SK-N-SH (cell line): Measurements from ENCODE around the gene PHF12. TPM values are rescaled to one million over a fixed set of nuclear protein-coding genes. Genes with fewer than 3 reads are reported as not detected.

ENCODE experiments used
- CTCF ChIA-PET: fragments of 300-600, 350-600 bp; formaldehyde crosslinking; extraction: SDS; loops from one replicate; lab custom pipeline; 2021; lab: Yijun Ruan, JAX
- POLR2A ChIA-PET: fragments of 350-600 bp; sonication (Branson Sonifier 250); formaldehyde crosslinking; extraction: SDS; loops from one replicate; lab custom pipeline; 2020; ENCODE audit warnings: antibody characterized with exemption, inconsistent platforms; lab: Yijun Ruan, JAX
- DNase-seq: peaks from one replicate; pipeline ENCODE4 v3.0.0; 2012
- H2AFZ ChIP-seq: fragments of 200-600 bp; sonication (generic); 2 replicates; pipeline ENCODE4 v1.8.1; 2016; ENCODE audit warnings: antibody characterized with exemption, mild to moderate bottlenecking, low read depth
- H3F3A ChIP-seq: fragments of 200-600 bp; sonication (generic); replicated peaks from 2 replicates; pipeline ENCODE3; 2016; ENCODE audit warnings: antibody characterized with exemption, mild to moderate bottlenecking; ENCODE audit not compliant: insufficient read depth
- H3K27ac ChIP-seq, 2 experiments: fragments of 200-500 bp in 1 of 2; fragments of 200-600 bp in 1 of 2; sonication (Bioruptor generic) in 1 of 2; sonication (generic), shearing (Covaris generic) in 1 of 2; 2 replicates each; pipeline versions ENCODE4 v1.5.1 to v1.6.1; 2014 to 2016; ENCODE audit warnings: low read depth in 2 of 2, inconsistent platforms in 1 of 2, low read length in 1 of 2, mild to moderate bottlenecking in 1 of 2, mixed read lengths in 1 of 2
- H3K27me3 ChIP-seq: fragments of 200-600 bp; sonication (generic), shearing (Covaris generic); 2 replicates; pipeline ENCODE4 v1.6.1; 2016; ENCODE audit warnings: mixed run types; ENCODE audit not compliant: insufficient read depth
- H3K36me3 ChIP-seq, 2 experiments: fragments of 200-500 bp in 1 of 2; fragments of 200-600 bp in 1 of 2; sonication (Bioruptor generic) in 1 of 2; sonication (generic) in 1 of 2; replicated peaks in 1 of 2; 2 replicates each; pipeline versions ENCODE3 to v1.5.1; 2014 to 2016; ENCODE audit warnings: low read length in 1 of 2, mild to moderate bottlenecking in 1 of 2; ENCODE audit not compliant: insufficient read depth in 2 of 2, control insufficient read depth in 1 of 2
- H3K4me1 ChIP-seq, 2 experiments: fragments of 200-500 bp in 1 of 2; fragments of 200-600 bp in 1 of 2; sonication (Bioruptor generic) in 1 of 2; sonication (generic), shearing (Covaris generic) in 1 of 2; 2 replicates each; pipeline versions ENCODE4 v1.5.1 to v1.6.1; 2014 to 2016; ENCODE audit warnings: low read depth in 1 of 2, low read length in 1 of 2, mixed run types in 1 of 2; ENCODE audit not compliant: insufficient read depth in 2 of 2, control insufficient read depth in 1 of 2
- H3K4me2 ChIP-seq: fragments of 200-600 bp; sonication (generic), shearing (Covaris generic); 2 replicates; pipeline ENCODE4 v1.6.1; 2017; ENCODE audit warnings: mixed run types
- H3K4me3 ChIP-seq, 2 experiments: fragments of 200-500 bp in 1 of 2; fragments of 200-600 bp in 1 of 2; sonication (Bioruptor generic) in 1 of 2; sonication (generic), shearing (Covaris generic) in 1 of 2; 2 replicates each; pipeline versions ENCODE4 v1.5.1 to v1.8.1; 2014 to 2016; ENCODE audit warnings: low read depth in 2 of 2, inconsistent platforms in 1 of 2, low read length in 1 of 2, mild to moderate bottlenecking in 1 of 2, mixed read lengths in 1 of 2, moderate library complexity in 1 of 2
- H3K79me2 ChIP-seq: fragments of 200-600 bp; sonication (generic); 2 replicates; pipeline ENCODE4 v1.8.1; 2017; ENCODE audit warnings: mild to moderate bottlenecking; ENCODE audit not compliant: insufficient read depth
- H3K9ac ChIP-seq: fragments of 200-600 bp; sonication (generic); 2 replicates; pipeline ENCODE4 v1.6.1; 2017; ENCODE audit warnings: mixed run types
- H3K9me2 ChIP-seq: fragments of 200-600 bp; sonication (generic); 2 replicates; pipeline ENCODE4 v1.6.1; 2017; ENCODE audit warnings: mixed run types
- H3K9me3 ChIP-seq: fragments of 200-600 bp; sonication (generic); 2 replicates; pipeline ENCODE4 v1.6.1; 2017; ENCODE audit warnings: mixed run types, mild to moderate bottlenecking, moderate library complexity
- H4K20me1 ChIP-seq: fragments of 200-600 bp; sonication (generic); 2 replicates; pipeline ENCODE4 v1.6.1; 2017; ENCODE audit warnings: mild to moderate bottlenecking, mixed run types; ENCODE audit not compliant: insufficient read depth
- CHD2 ChIP-seq: fragments of 150-350 bp; IDR thresholded peaks from 2 replicates; pipeline ENCODE4 v1.6.1; 2018; ENCODE audit warnings: low read length; ENCODE audit not compliant: partially characterized antibody
- ELF1 ChIP-seq: IDR thresholded peaks from 2 replicates; pipeline ENCODE4 v1.4.0; 2012
- EP300 ChIP-seq, 2 experiments: IDR thresholded peaks; 2 replicates each; pipeline versions ENCODE4 v1.4.0 to v1.6.1; 2012; ENCODE audit warnings: borderline replicate concordance in 1 of 2, low read depth in 1 of 2, low read length in 1 of 2
- EZH2phosphoT487 ChIP-seq: fragments of 200-600 bp; sonication (generic); IDR thresholded peaks from 2 replicates; pipeline ENCODE4 v1.6.1; 2017; ENCODE audit warnings: low read depth, mixed run types, mild to moderate bottlenecking, antibody characterized with exemption, moderate library complexity, borderline replicate concordance
- FOXJ3 ChIP-seq: sonication (generic); formaldehyde crosslinking; IDR thresholded peaks from 2 replicates; pipeline ENCODE4 v1.5.1; 2020; ENCODE audit warnings: mild to moderate bottlenecking, missing genetic modification reagents
- FOXM1 ChIP-seq: IDR thresholded peaks from 2 replicates; pipeline ENCODE4 v1.4.0; 2012; ENCODE audit warnings: low read depth, mild to moderate bottlenecking
- IRF3 ChIP-seq: fragments of 150-350 bp; IDR thresholded peaks from 2 replicates; pipeline ENCODE4 v1.6.1; 2016; ENCODE audit warnings: mild to moderate bottlenecking, low read depth, low read length
- MAX ChIP-seq: IDR thresholded peaks from 2 replicates; pipeline ENCODE4 v1.4.0; 2012; ENCODE audit warnings: low read depth
- MEF2A ChIP-seq: IDR thresholded peaks from 2 replicates; pipeline ENCODE4 v1.4.0; 2012; ENCODE audit warnings: low read depth, borderline replicate concordance
- MXI1 ChIP-seq: IDR thresholded peaks from 2 replicates; pipeline ENCODE4 v1.6.1; 2012; ENCODE audit warnings: mild to moderate bottlenecking, low read depth, low read length, improper control_type of control experiment
- POLR2AphosphoS5 ChIP-seq: IDR thresholded peaks from 2 replicates; pipeline ENCODE4 v1.6.1; 2012; ENCODE audit warnings: low read depth, low read length
- RCOR1 ChIP-seq: fragments of 150-350 bp; IDR thresholded peaks from 2 replicates; pipeline ENCODE4 v1.6.1; 2017; ENCODE audit warnings: antibody characterized with exemption, low read length
- RXRA ChIP-seq: IDR thresholded peaks from 2 replicates; pipeline ENCODE4 v1.4.0; 2012; ENCODE audit warnings: low read depth, mild to moderate bottlenecking, borderline replicate concordance
- SMC3 ChIP-seq: IDR thresholded peaks from 2 replicates; pipeline ENCODE4 v1.6.1; 2012; ENCODE audit warnings: low read depth, low read length, improper control_type of control experiment
- TCF12 ChIP-seq: IDR thresholded peaks from 2 replicates; pipeline ENCODE4 v1.4.0; 2012
- TEAD4 ChIP-seq: IDR thresholded peaks from 2 replicates; pipeline ENCODE4 v1.4.0; 2012; ENCODE audit warnings: mild to moderate bottlenecking, borderline replicate concordance; ENCODE audit not compliant: insufficient read depth
- YY1 ChIP-seq: IDR thresholded peaks from 2 replicates; pipeline ENCODE4 v1.4.0; 2012; ENCODE audit warnings: low read depth, mild to moderate bottlenecking
- ZBTB33 ChIP-seq: IDR thresholded peaks from 2 replicates; pipeline ENCODE4 v1.4.0; 2012; ENCODE audit warnings: low read depth, borderline replicate concordance
- WGBS: methylation state at CpG from one replicate; pipeline ENCODE4 v1.1.6; 2017; ENCODE audit warnings: low lambda C conversion rate; 5-methylcytosine and 5-hydroxymethylcytosine counted together
- polyA plus RNA-seq, 3 experiments: library from polyadenylated mRNA; depleted of rRNA; stranded (reverse); fragments of >200 nt; gene quantifications; 2 replicates each; pipeline ENCODE4 v1.2.3, GENCODE V29; 2012
- TF ChIP-seq, protein P1 (sequence below): fragments of 200-600 bp; sonication (generic); IDR thresholded peaks from 2 replicates; pipeline ENCODE4 v1.6.1; 2017; ENCODE audit warnings: antibody characterized with exemption, mild to moderate bottlenecking, moderate library complexity
- TF ChIP-seq, protein P2 (sequence below): fragments of 150-350 bp; IDR thresholded peaks from 2 replicates; pipeline ENCODE4 v1.6.1; 2017; ENCODE audit warnings: antibody characterized with exemption, low read length, low read depth, borderline replicate concordance

Gene PHF12
- polyA plus RNA-seq, 1 of the 3 experiments (the other 2 are of a cell fraction), result 24.0 TPM

DNA sequence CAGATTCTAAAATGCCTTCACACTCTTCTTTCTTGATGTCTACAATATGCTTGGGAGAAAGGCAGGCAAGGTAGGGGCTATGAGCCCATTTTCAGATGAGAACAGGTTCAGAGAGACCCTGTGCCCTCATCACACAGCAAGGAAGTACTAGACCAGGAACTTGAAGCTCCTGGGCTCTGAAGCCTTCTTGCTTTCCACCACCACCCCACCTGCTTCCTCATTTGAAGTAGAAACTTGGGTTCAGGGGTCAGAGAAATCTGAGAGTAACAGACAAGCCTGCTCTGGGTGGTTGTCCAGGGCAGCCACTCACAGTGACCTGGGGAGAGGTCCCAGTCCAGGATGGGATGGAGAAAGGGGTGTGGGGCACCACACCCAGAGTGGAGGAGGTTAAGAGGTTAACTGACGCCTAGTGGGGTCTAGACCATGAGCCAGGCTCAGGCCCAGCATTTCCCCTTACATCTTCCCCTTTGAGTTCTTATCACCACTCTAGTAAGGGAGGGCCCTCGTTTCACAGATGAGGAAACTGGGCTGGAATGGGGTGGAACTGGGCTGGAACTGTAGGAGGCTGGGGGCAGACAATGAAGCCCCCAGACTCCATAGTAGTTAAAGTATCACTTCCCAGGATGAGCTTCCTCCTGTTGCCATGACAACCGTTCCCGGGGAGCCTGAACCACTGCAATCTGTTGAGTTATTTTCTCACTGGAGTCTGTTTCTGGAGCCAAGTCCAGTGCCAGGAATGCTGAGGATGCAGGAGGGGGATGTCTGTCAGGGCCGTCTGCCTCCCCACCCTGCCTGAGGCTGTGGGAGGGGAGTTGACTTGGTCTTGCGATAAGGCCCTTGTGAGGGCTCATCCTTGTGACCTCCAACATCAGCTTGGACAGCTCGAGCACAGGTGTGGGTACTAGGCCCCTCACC lies 16.2 kb upstream of the PHF12 start:
- no peak for DNase-seq
- TF ChIP-seq CHD2 (no peak), IRF3 (no peak), RCOR1 (no peak), YY1 (no peak), RXRA (no peak), FOXJ3 (CRISPR knock-in tag) (no peak), MEF2A (no peak), SMC3 (no peak), TCF12 (no peak), ELF1 (no peak), ZBTB33 (no peak), MAX (no peak), EZH2phosphoT487 (no peak), MXI1 (no peak), TEAD4 (no peak), FOXM1 (no peak), POLR2AphosphoS5 (no peak), EP300 (IDR thresholded peaks at IDR 0.05; ENCODE audit: borderline replicate concordance in 1 of 2, low read depth in 1 of 2, low read length in 1 of 2) (no peak)
- TF ChIP-seq, protein P1, sequence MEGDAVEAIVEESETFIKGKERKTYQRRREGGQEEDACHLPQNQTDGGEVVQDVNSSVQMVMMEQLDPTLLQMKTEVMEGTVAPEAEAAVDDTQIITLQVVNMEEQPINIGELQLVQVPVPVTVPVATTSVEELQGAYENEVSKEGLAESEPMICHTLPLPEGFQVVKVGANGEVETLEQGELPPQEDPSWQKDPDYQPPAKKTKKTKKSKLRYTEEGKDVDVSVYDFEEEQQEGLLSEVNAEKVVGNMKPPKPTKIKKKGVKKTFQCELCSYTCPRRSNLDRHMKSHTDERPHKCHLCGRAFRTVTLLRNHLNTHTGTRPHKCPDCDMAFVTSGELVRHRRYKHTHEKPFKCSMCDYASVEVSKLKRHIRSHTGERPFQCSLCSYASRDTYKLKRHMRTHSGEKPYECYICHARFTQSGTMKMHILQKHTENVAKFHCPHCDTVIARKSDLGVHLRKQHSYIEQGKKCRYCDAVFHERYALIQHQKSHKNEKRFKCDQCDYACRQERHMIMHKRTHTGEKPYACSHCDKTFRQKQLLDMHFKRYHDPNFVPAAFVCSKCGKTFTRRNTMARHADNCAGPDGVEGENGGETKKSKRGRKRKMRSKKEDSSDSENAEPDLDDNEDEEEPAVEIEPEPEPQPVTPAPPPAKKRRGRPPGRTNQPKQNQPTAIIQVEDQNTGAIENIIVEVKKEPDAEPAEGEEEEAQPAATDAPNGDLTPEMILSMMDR, result no peak
- TF ChIP-seq, protein P2, sequence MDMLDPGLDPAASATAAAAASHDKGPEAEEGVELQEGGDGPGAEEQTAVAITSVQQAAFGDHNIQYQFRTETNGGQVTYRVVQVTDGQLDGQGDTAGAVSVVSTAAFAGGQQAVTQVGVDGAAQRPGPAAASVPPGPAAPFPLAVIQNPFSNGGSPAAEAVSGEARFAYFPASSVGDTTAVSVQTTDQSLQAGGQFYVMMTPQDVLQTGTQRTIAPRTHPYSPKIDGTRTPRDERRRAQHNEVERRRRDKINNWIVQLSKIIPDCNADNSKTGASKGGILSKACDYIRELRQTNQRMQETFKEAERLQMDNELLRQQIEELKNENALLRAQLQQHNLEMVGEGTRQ, result no peak
- Histone ChIP-seq H3K4me1 (peaks cover 0 to 37% of the 10 kb centered on the region in 2 experiments; a peak in 3 of 4 replicates), H2AFZ (no peak overlapping the region), H3F3A (no peaks in the 10 kb centered on the region), H3K36me3 (no peaks in the 10 kb centered on the region), H3K79me2 (no peaks in the 10 kb centered on the region), H3K9ac (no peak overlapping the region), H3K9me3 (no peaks in the 10 kb centered on the region), H3K27ac (no peak overlapping the region), H3K4me2 (no peak overlapping the region), H3K9me2 (no peaks in the 10 kb centered on the region), H4K20me1 (no peaks in the 10 kb centered on the region), H3K27me3 (no peaks in the 10 kb centered on the region; the same call in 1 of the 2 replicates), H3K4me3 (no peak overlapping the region)
- ChIA-PET CTCF (interaction anchor here (0.9 to 10.2 kb wide), 6 partner anchors 14 to 157 kb away, joined by 3 to 341 read pairs (median 4); no protein-coding TSS in a partner anchor), POLR2A (no interaction called here)
- 56% methylated on average over 5 of the region's 7 CpGs for WGBS
